H1 (cell line): ENCODE data around the gene RNF187. TPM values are rescaled to one million over a fixed set of nuclear protein-coding genes. Genes with fewer than 3 reads are reported as not detected.

Source experiments
- CTCF ChIA-PET: fragments of 300-600 bp; sonication (Branson Sonifier 250); formaldehyde crosslinking; loops from one replicate; lab custom pipeline; 2021; ENCODE audit not compliant: partially characterized antibody; lab: Charles Lee
- POLR2A ChIA-PET: fragments of 300-600 bp; sonication (Branson Sonifier 250); formaldehyde crosslinking; loops from one replicate; lab custom pipeline; 2021; ENCODE audit warnings: inconsistent platforms; ENCODE audit not compliant: partially characterized antibody; lab: Charles Lee
- DNase-seq, 2 experiments: peaks; one replicate each; pipeline versions ENCODE4 v3.0.0 to v3.0.0-alpha.2; 2010 to 2022; ENCODE audit warnings: low spot score in 2 of 2, low read depth in 1 of 2, mixed read lengths in 1 of 2
- FAIRE-seq: peaks from 2 replicates; lab custom pipeline; 2011; peaks lifted over from hg19 to GRCh38; lab: Jason Lieb, UNC
- H2AFZ ChIP-seq: 2 replicates; pipeline ENCODE4 v1.8.1; 2012; ENCODE audit warnings: low read length, inconsistent platforms
- H2AK5ac ChIP-seq: 2 replicates; pipeline ENCODE4 v1.6.1; 2013; ENCODE audit warnings: low read depth, low read length
- H2BK120ac ChIP-seq: replicated peaks from 2 replicates; pipeline ENCODE3; 2013; ENCODE audit warnings: low read depth, low read length, inconsistent platforms
- H2BK12ac ChIP-seq: 2 replicates; pipeline ENCODE4 v1.6.1; 2013; ENCODE audit warnings: low read depth, low read length
- H2BK15ac ChIP-seq: 2 replicates; pipeline ENCODE4 v1.6.1; 2013; ENCODE audit warnings: low read length
- H2BK20ac ChIP-seq: 2 replicates; pipeline ENCODE4 v1.6.1; 2013; ENCODE audit warnings: low read length
- H2BK5ac ChIP-seq: 2 replicates; pipeline ENCODE4 v1.6.1; 2013; ENCODE audit warnings: low read depth, low read length
- H3K14ac ChIP-seq: 2 replicates; pipeline ENCODE4 v1.6.1; 2013; ENCODE audit warnings: inconsistent platforms; ENCODE audit not compliant: insufficient read length
- H3K18ac ChIP-seq: 2 replicates; pipeline ENCODE4 v1.6.1; 2013; ENCODE audit warnings: low read length; ENCODE audit errors: extremely low read depth
- H3K23ac ChIP-seq: 2 replicates; pipeline ENCODE4 v1.6.1; 2013; ENCODE audit warnings: inconsistent platforms; ENCODE audit not compliant: insufficient read length
- H3K23me2 ChIP-seq: 2 replicates; pipeline ENCODE4 v1.6.1; 2013; ENCODE audit warnings: low read depth, low read length
- H3K27ac ChIP-seq: 2 replicates; pipeline ENCODE4 v1.6.1; 2011; ENCODE audit warnings: low read depth, low read length, inconsistent platforms
- H3K27me3 ChIP-seq, 4 experiments: replicated peaks in 1 of 4; 1 replicate in 1 of 4; 2 replicates in 3 of 4; pipeline versions ENCODE4 v1.6.1 to v1.8.1; 2011 to 2013; ENCODE audit warnings: low read length in 3 of 4, mild to moderate bottlenecking in 3 of 4, inconsistent platforms in 2 of 4, mixed read lengths in 2 of 4, moderate library complexity in 1 of 4; ENCODE audit not compliant: control insufficient read depth in 3 of 4, insufficient read depth in 3 of 4; ENCODE audit errors: extremely low read depth in 1 of 4
- H3K36me3 ChIP-seq, 4 experiments: 2 replicates each; pipeline versions ENCODE4 v1.6.1 to v1.8.1; 2011 to 2013; ENCODE audit warnings: mild to moderate bottlenecking in 4 of 4, low read length in 3 of 4, moderate library complexity in 2 of 4, control low read depth in 1 of 4, inconsistent platforms in 1 of 4; ENCODE audit not compliant: insufficient read depth in 4 of 4, control insufficient read depth in 2 of 4
- H3K4ac ChIP-seq: replicated peaks from 2 replicates; pipeline ENCODE3; 2013; ENCODE audit warnings: low read length, low read depth, mixed read lengths, inconsistent platforms; ENCODE audit not compliant: insufficient read length
- H3K4me1 ChIP-seq, 4 experiments: replicated peaks in 1 of 4; 1 replicate in 1 of 4; 2 replicates in 3 of 4; pipeline versions ENCODE4 v1.6.1 to v1.8.1; 2011 to 2013; ENCODE audit warnings: low read length in 3 of 4, inconsistent platforms in 2 of 4, mixed read lengths in 1 of 4; ENCODE audit not compliant: insufficient read depth in 4 of 4, control insufficient read depth in 3 of 4
- H3K4me2 ChIP-seq, 2 experiments: 2 replicates each; pipeline versions ENCODE4 v1.6.1 to v1.8.1; 2011 to 2013; ENCODE audit warnings: low read depth in 2 of 2, low read length in 2 of 2, control low read depth in 1 of 2, inconsistent platforms in 1 of 2, mild to moderate bottlenecking in 1 of 2; ENCODE audit not compliant: insufficient read depth in 1 of 2
- H3K4me3 ChIP-seq, 4 experiments: fragments of 200-600, 300-600 bp in 1 of 4; sonication (generic), shearing (Covaris generic), sonication (Bioruptor Twin) in 1 of 4; 2 replicates each; pipeline versions ENCODE4 v1.5.1 to v1.8.1; 2011 to 2016; ENCODE audit warnings: low read length in 4 of 4, low read depth in 3 of 4, control low read depth in 2 of 4, inconsistent platforms in 2 of 4, mild to moderate bottlenecking in 2 of 4, mixed read lengths in 1 of 4, moderate library complexity in 1 of 4; ENCODE audit not compliant: insufficient read depth in 2 of 4; ENCODE audit errors: extremely low read depth in 1 of 4
- H3K56ac ChIP-seq: replicated peaks from 2 replicates; pipeline ENCODE3; 2013; ENCODE audit warnings: low read depth, mild to moderate bottlenecking, mixed read lengths, low read length, inconsistent platforms; ENCODE audit not compliant: insufficient read length
- H3K79me1 ChIP-seq: 2 replicates; pipeline ENCODE4 v1.6.1; 2013; ENCODE audit warnings: low read depth, low read length, control low read depth
- H3K79me2 ChIP-seq, 2 experiments: 2 replicates each; pipeline versions ENCODE4 v1.6.1 to v1.8.1; 2012 to 2013; ENCODE audit warnings: low read length in 2 of 2, mild to moderate bottlenecking in 2 of 2, inconsistent platforms in 1 of 2; ENCODE audit not compliant: insufficient read depth in 2 of 2, control insufficient read depth in 1 of 2
- H3K9ac ChIP-seq, 4 experiments: replicated peaks in 1 of 4; 1 replicate in 1 of 4; 2 replicates in 3 of 4; pipeline versions ENCODE4 v1.6.1 to v1.8.1; 2011 to 2013; ENCODE audit warnings: low read depth in 3 of 4, low read length in 3 of 4, control low read depth in 2 of 4, mild to moderate bottlenecking in 2 of 4, moderate library complexity in 2 of 4, inconsistent platforms in 1 of 4; ENCODE audit errors: extremely low read depth in 1 of 4
- H3K9me3 ChIP-seq, 2 experiments: 2 replicates each; pipeline versions ENCODE4 v1.6.1 to v1.8.1; 2012 to 2013; ENCODE audit warnings: mild to moderate bottlenecking in 2 of 2, moderate library complexity in 2 of 2, control low read depth in 1 of 2, inconsistent platforms in 1 of 2, low read depth in 1 of 2, low read length in 1 of 2, mixed read lengths in 1 of 2; ENCODE audit not compliant: insufficient read depth in 2 of 2
- H4K20me1 ChIP-seq, 2 experiments: replicated peaks in 1 of 2; 2 replicates each; pipeline versions ENCODE3 to v1.8.1; 2011 to 2013; ENCODE audit warnings: inconsistent platforms in 2 of 2, low read length in 2 of 2, mild to moderate bottlenecking in 1 of 2; ENCODE audit not compliant: insufficient read depth in 2 of 2, control insufficient read depth in 1 of 2
- H4K5ac ChIP-seq: 2 replicates; pipeline ENCODE4 v1.6.1; 2013; ENCODE audit warnings: low read length, low read depth, mixed read lengths, inconsistent platforms; ENCODE audit not compliant: insufficient read length
- H4K8ac ChIP-seq: 2 replicates; pipeline ENCODE4 v1.8.0; 2013; ENCODE audit warnings: mild to moderate bottlenecking, moderate library complexity, low read length, inconsistent platforms; ENCODE audit not compliant: insufficient read depth; ENCODE audit errors: extremely low read depth
- H4K91ac ChIP-seq: replicated peaks from 2 replicates; pipeline ENCODE3; 2013; ENCODE audit warnings: low read length, mixed read lengths, inconsistent platforms; ENCODE audit not compliant: insufficient read length
- ASH2L ChIP-seq: fragments of 200-600, 300-600 bp; sonication (generic); IDR thresholded peaks from one replicate; pipeline ENCODE4 v1.7.1; 2017; ENCODE audit warnings: low read length
- BCL11A ChIP-seq, 2 experiments: IDR thresholded peaks; one replicate each; pipeline ENCODE4 v1.6.1; 2011; ENCODE audit warnings: low read depth in 2 of 2, low read length in 2 of 2, mild to moderate bottlenecking in 2 of 2
- CBX8 ChIP-seq: fragments of 300-800, 300-1000 bp; sonication (generic); IDR thresholded peaks from 2 replicates; pipeline ENCODE4 v1.7.1; 2016; ENCODE audit warnings: low read depth, low read length, borderline replicate concordance
- CREB1 ChIP-seq: IDR thresholded peaks from 2 replicates; pipeline ENCODE4 v1.6.1; 2012; ENCODE audit warnings: inconsistent platforms
- GTF2F1 ChIP-seq: IDR thresholded peaks from 2 replicates; pipeline ENCODE4 v1.6.1; 2012; ENCODE audit warnings: low read depth, low read length, improper control_type of control experiment, borderline replicate concordance
- JUN ChIP-seq: IDR thresholded peaks from 2 replicates; pipeline ENCODE4 v1.6.1; 2011; ENCODE audit warnings: low read depth, mild to moderate bottlenecking, improper control_type of control experiment, low read length
- JUND ChIP-seq: IDR thresholded peaks from 2 replicates; pipeline ENCODE4 v1.6.1; 2011; ENCODE audit warnings: mild to moderate bottlenecking, improper control_type of control experiment, low read length
- MAFK ChIP-seq: IDR thresholded peaks from 2 replicates; pipeline ENCODE4 v1.6.1; 2012; ENCODE audit warnings: low read depth, mild to moderate bottlenecking, improper control_type of control experiment, low read length
- NRF1 ChIP-seq: IDR thresholded peaks from 2 replicates; pipeline ENCODE4 v1.6.1; 2011; ENCODE audit warnings: mild to moderate bottlenecking, low read depth, low read length, improper control_type of control experiment
- POLR2A ChIP-seq, 2 experiments: IDR thresholded peaks; 1 replicate in 1 of 2; 2 replicates in 1 of 2; pipeline ENCODE4 v1.6.1; 2011; ENCODE audit warnings: low read depth in 2 of 2, low read length in 2 of 2, mild to moderate bottlenecking in 2 of 2; ENCODE audit errors: control extremely low read depth in 1 of 2
- POLR2AphosphoS5 ChIP-seq: IDR thresholded peaks from 2 replicates; pipeline ENCODE4 v1.6.1; 2011; ENCODE audit warnings: low read depth, low read length
- RBBP5 ChIP-seq: IDR thresholded peaks from 2 replicates; pipeline ENCODE4 v1.7.1; 2012; ENCODE audit warnings: low read depth, mild to moderate bottlenecking, inconsistent platforms, low read length, moderate library complexity, borderline replicate concordance
- SRF ChIP-seq: IDR thresholded peaks from 2 replicates; pipeline ENCODE4 v1.6.1; 2011; ENCODE audit warnings: mild to moderate bottlenecking, low read depth, low read length, moderate library complexity
- TBP ChIP-seq: IDR thresholded peaks from 2 replicates; pipeline ENCODE4 v1.6.1; 2011; ENCODE audit warnings: low read depth, low read length, improper control_type of control experiment
- YY1 ChIP-seq: IDR thresholded peaks from 2 replicates; pipeline ENCODE4 v1.6.1; 2011; ENCODE audit warnings: low read depth, mild to moderate bottlenecking, low read length
- WGBS, 2 experiments: shearing (Covaris generic) in 1 of 2; methylation state at CpG; one replicate each; pipeline versions ENCODE4 v1.1.6 to v1.1.7; 2013 to 2015; ENCODE audit warnings: low lambda C conversion rate in 2 of 2, mixed read lengths in 2 of 2, inconsistent platforms in 1 of 2, low coverage in 1 of 2, missing lambda C conversion rate in 1 of 2; ENCODE audit not compliant: insufficient replicate concordance in 2 of 2, insufficient coverage in 1 of 2, insufficient read length in 1 of 2; ENCODE audit errors: extremely low coverage in 1 of 2, missing lambda C conversion rate in 1 of 2; 5-methylcytosine and 5-hydroxymethylcytosine counted together
- polyA plus RNA-seq, 7 experiments: library from polyadenylated mRNA; depleted of rRNA in 3 of 7; stranded (reverse) in 5 of 7; unstranded in 2 of 7; fragments of >200 nt in 5 of 7; fragments of 200-250 nt in 2 of 7; gene quantifications; 1 replicate in 5 of 7; 2 replicates in 1 of 7; 4 replicates in 1 of 7; pipeline versions ENCODE4 v1.2.1 to v1.2.3, GENCODE V29; 2011 to 2013; ENCODE audit warnings: missing spikeins in 2 of 7, mixed read lengths in 2 of 7
- total RNA-seq: library from RNA; stranded (reverse); fragmentation: NEBNext Ultra II Directional; extraction: Animal tissue kit (Norgen Biotek cat#: 25700); gene quantifications from 2 replicates; pipeline ENCODE4 v1.2.1, GENCODE V29; 2021

The RNF187 gene
- total and polyA plus RNA-seq, 2 of the 8 experiments (the other 6 are each of a cell fraction or from before 2014, with no cell fraction given) = 47.0 to 113 TPM

DNA sequence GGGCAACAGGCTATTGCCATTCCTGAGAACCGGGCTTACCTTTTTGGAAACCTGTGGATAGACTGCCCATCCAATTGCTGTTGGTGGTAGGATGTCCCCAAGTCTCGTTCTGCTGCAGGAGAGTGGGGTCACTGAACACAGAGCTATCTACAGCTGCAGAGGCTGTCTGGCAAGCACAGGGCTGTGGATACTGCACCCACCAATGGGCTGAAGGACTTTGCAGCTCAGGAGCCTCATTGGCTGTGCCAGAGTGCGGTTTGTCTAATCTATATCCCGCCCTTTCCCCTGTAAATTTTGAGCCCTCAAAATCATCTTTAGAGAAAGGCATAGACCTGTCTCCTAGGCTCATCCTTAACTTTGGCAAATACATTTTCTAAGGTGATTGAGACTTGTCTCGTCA, 15.3 kb downstream of the RNF187 start:
- Histone ChIP-seq H3K14ac (no peak overlapping the region), H3K27ac (no peak overlapping the region), H3K4ac (no peak overlapping the region), H3K23me2 (no peaks in the 10 kb centered on the region), H2AK5ac (no peak overlapping the region), H3K36me3 (no peaks in the 10 kb centered on the region), H3K79me1 (no peaks in the 10 kb centered on the region), H2BK20ac (no peak overlapping the region), H4K91ac (no peak overlapping the region), H2AFZ (no peak overlapping the region), H3K27me3 (peaks cover 0 to 24% (median 18%) of the 10 kb centered on the region in 4 experiments; a peak in 6 of 7 replicates), H4K5ac (no peak overlapping the region), H3K23ac (no peak overlapping the region), H4K8ac (no peak overlapping the region), H2BK12ac (no peak overlapping the region), H3K4me2 (no peak overlapping the region), H3K4me1 (peaks cover 0 to 4% (median 0%) of the 10 kb centered on the region in 4 experiments; a peak in 3 of 7 replicates), H4K20me1 (no peaks in the 10 kb centered on the region), H3K9ac (no peak overlapping the region), H2BK120ac (no peak overlapping the region), H2BK5ac (no peak overlapping the region), H2BK15ac (no peak overlapping the region), H3K18ac (no peak overlapping the region), H3K79me2 (no peaks in the 10 kb centered on the region), H3K9me3 (peaks cover 5 to 11% of the 10 kb centered on the region in 2 experiments; a peak in 2 of 4 replicates), H3K56ac (no peak overlapping the region), H3K4me3 (no peak overlapping the region)
- 85% methylated on average over 5 of the region's 5 CpGs; no CpG with 5 or more reads in 1 of the 2 experiments for WGBS, 2 experiments
- no peak for TF ChIP-seq NRF1
- no peak for TF ChIP-seq POLR2AphosphoS5
- no peak for TF ChIP-seq CREB1
- TF ChIP-seq CBX8 = no peak
- TF ChIP-seq MAFK = no peak
- TF ChIP-seq GTF2F1 = no peak
- TF ChIP-seq YY1 = no peak
- no peak for TF ChIP-seq POLR2A (IDR thresholded peaks at IDR 0.05; ENCODE audit: control extremely low read depth in 1 of 2, low read depth in 2 of 2, low read length in 2 of 2)
- TF ChIP-seq TBP = no peak
- no peak for TF ChIP-seq SRF
- no peak for TF ChIP-seq JUN
- no peak for TF ChIP-seq ASH2L
- no peak for TF ChIP-seq JUND
- TF ChIP-seq RBBP5 = no peak
- TF ChIP-seq BCL11A (IDR thresholded peaks at IDR 0.05; ENCODE audit: low read depth in 2 of 2, low read length in 2 of 2) = no peak
- ChIA-PET CTCF (interaction anchor here (2.1 to 4.4 kb wide), 4 partner anchors 10 to 30 kb away, joined by 7 to 66 read pairs (median 14); no protein-coding TSS in a partner anchor), POLR2A (interaction anchor here (0.6 to 3.7 kb wide), 2 partner anchors 30 to 44 kb away, joined by 3 to 21 read pairs; a partner anchor contains a TSS)
- FAIRE-seq (no peak), DNase-seq (no peak)
